ENCODE data around the gene FGFR3.

FGFR3 gene

GRCh38 chr4:1775731-1776500, 17.2 kb upstream of the FGFR3 start:
- peaks cover 35% of the 10 kb centered on the region for H3K27me3 ChIP-seq (ENCODE audit: control insufficient read depth, insufficient read depth, low read length)
- peaks cover 12% of the 10 kb centered on the region for H3K4me1 ChIP-seq (ENCODE audit: control insufficient read depth, insufficient read depth, low read length)
- H3K9me3 ChIP-seq (ENCODE audit: control insufficient read depth, low read length): no peaks in the 10 kb centered on the region
- H3K9ac ChIP-seq (ENCODE audit: low read length): no peak overlapping the region
- H3K4me3 ChIP-seq (ENCODE audit: low read length): no peak overlapping the region
- no peaks in the 10 kb centered on the region for H3K36me3 ChIP-seq (ENCODE audit: control insufficient read depth, insufficient read depth, low read length)

- Histone ChIP-seq H3K9ac (ENCODE audit: low read length) (no peak overlapping the region), H3K36me3 (ENCODE audit: control insufficient read depth, insufficient read depth, low read length) (no peaks in the 10 kb centered on the region), H3K27me3 (ENCODE audit: control insufficient read depth, insufficient read depth, low read length) (peaks cover 31% of the 10 kb centered on the region), H3K9me3 (ENCODE audit: control insufficient read depth, low read length) (no peaks in the 10 kb centered on the region), H3K4me3 (ENCODE audit: low read length) (no peak overlapping the region), H3K4me1 (ENCODE audit: control insufficient read depth, insufficient read depth, low read length) (peaks cover 12% of the 10 kb centered on the region)
These were observed 16.5 kb upstream of the FGFR3 start for GRCh38 chr4:1776521-1777161.

GRCh38 chr4:1777822-1778641, 15.1 kb upstream of the FGFR3 start:
- Histone ChIP-seq H3K4me1 (ENCODE audit: control insufficient read depth, insufficient read depth, low read length) (peaks cover 1% of the 10 kb centered on the region), H3K9ac (ENCODE audit: low read length) (no peak overlapping the region), H3K27me3 (ENCODE audit: control insufficient read depth, insufficient read depth, low read length) (peaks cover 19% of the 10 kb centered on the region), H3K36me3 (ENCODE audit: control insufficient read depth, insufficient read depth, low read length) (no peaks in the 10 kb centered on the region), H3K4me3 (ENCODE audit: low read length) (no peak overlapping the region), H3K9me3 (ENCODE audit: control insufficient read depth, low read length) (no peaks in the 10 kb centered on the region)

GRCh38 chr4:1778642-1779392, 14.3 kb upstream of the FGFR3 start:
- Histone ChIP-seq H3K4me1 (ENCODE audit: control insufficient read depth, insufficient read depth, low read length) (no peaks in the 10 kb centered on the region), H3K27me3 (ENCODE audit: control insufficient read depth, insufficient read depth, low read length) (peaks cover 18% of the 10 kb centered on the region), H3K4me3 (ENCODE audit: low read length) (no peak overlapping the region), H3K9me3 (ENCODE audit: control insufficient read depth, low read length) (no peaks in the 10 kb centered on the region), H3K36me3 (ENCODE audit: control insufficient read depth, insufficient read depth, low read length) (no peaks in the 10 kb centered on the region), H3K9ac (ENCODE audit: low read length) (no peak overlapping the region)

- H3K4me3 ChIP-seq (ENCODE audit: low read length): no peak overlapping the region
- H3K9ac ChIP-seq (ENCODE audit: low read length): no peak overlapping the region
- H3K4me1 ChIP-seq (ENCODE audit: control insufficient read depth, insufficient read depth, low read length): peaks cover 4% of the 10 kb centered on the region
These were observed 13.3 kb upstream of the FGFR3 start for GRCh38 chr4:1779588-1780382.

GRCh38 chr4:1780435-1780834, 12.7 kb upstream of the FGFR3 start:
- H3K27me3 ChIP-seq (ENCODE audit: control insufficient read depth, insufficient read depth, low read length): peaks cover 13% of the 10 kb centered on the region
- peaks cover 10% of the 10 kb centered on the region for H3K4me1 ChIP-seq (ENCODE audit: control insufficient read depth, insufficient read depth, low read length)
- no peak overlapping the region for H3K9ac ChIP-seq (ENCODE audit: low read length)
- no peaks in the 10 kb centered on the region for H3K36me3 ChIP-seq (ENCODE audit: control insufficient read depth, insufficient read depth, low read length)
- no peaks in the 10 kb centered on the region for H3K9me3 ChIP-seq (ENCODE audit: control insufficient read depth, low read length)
- H3K4me3 ChIP-seq (ENCODE audit: low read length): no peak overlapping the region

More at GRCh38 chr4:1779588-1780382, 13.3 kb upstream of the FGFR3 start:
- Histone ChIP-seq H3K27me3 (ENCODE audit: control insufficient read depth, insufficient read depth, low read length) (peaks cover 13% of the 10 kb centered on the region), H3K36me3 (ENCODE audit: control insufficient read depth, insufficient read depth, low read length) (no peaks in the 10 kb centered on the region), H3K9me3 (ENCODE audit: control insufficient read depth, low read length) (no peaks in the 10 kb centered on the region)

- no peaks in the 10 kb centered on the region for H3K9me3 ChIP-seq (ENCODE audit: control insufficient read depth, low read length)
- no peak overlapping the region for H3K9ac ChIP-seq (ENCODE audit: low read length)
- H3K4me1 ChIP-seq (ENCODE audit: control insufficient read depth, insufficient read depth, low read length): peaks cover 14% of the 10 kb centered on the region
- no peak overlapping the region for H3K4me3 ChIP-seq (ENCODE audit: low read length)
- H3K36me3 ChIP-seq (ENCODE audit: control insufficient read depth, insufficient read depth, low read length): no peaks in the 10 kb centered on the region
- H3K27me3 ChIP-seq (ENCODE audit: control insufficient read depth, insufficient read depth, low read length): peaks cover 6% of the 10 kb centered on the region
These were observed 10.1 kb upstream of the FGFR3 start for GRCh38 chr4:1783015-1783414.

- Histone ChIP-seq H3K36me3 (ENCODE audit: control insufficient read depth, insufficient read depth, low read length) (no peaks in the 10 kb centered on the region), H3K4me1 (ENCODE audit: control insufficient read depth, insufficient read depth, low read length) (peaks cover 14% of the 10 kb centered on the region), H3K9ac (ENCODE audit: low read length) (no peak overlapping the region), H3K27me3 (ENCODE audit: control insufficient read depth, insufficient read depth, low read length) (peaks cover 2% of the 10 kb centered on the region), H3K9me3 (ENCODE audit: control insufficient read depth, low read length) (no peaks in the 10 kb centered on the region), H3K4me3 (ENCODE audit: low read length) (no peak overlapping the region)
These were observed 9.1 kb upstream of the FGFR3 start for GRCh38 chr4:1783970-1784369.

- Histone ChIP-seq H3K4me1 (ENCODE audit: control insufficient read depth, insufficient read depth, low read length) (peaks cover 14% of the 10 kb centered on the region), H3K4me3 (ENCODE audit: low read length) (no peak overlapping the region), H3K27me3 (ENCODE audit: control insufficient read depth, insufficient read depth, low read length) (peaks cover 2% of the 10 kb centered on the region), H3K36me3 (ENCODE audit: control insufficient read depth, insufficient read depth, low read length) (no peaks in the 10 kb centered on the region), H3K9me3 (ENCODE audit: control insufficient read depth, low read length) (no peaks in the 10 kb centered on the region), H3K9ac (ENCODE audit: low read length) (no peak overlapping the region)
These were observed 8.7 kb upstream of the FGFR3 start for GRCh38 chr4:1784395-1784788.

GRCh38 chr4:1784789-1785591, 8.1 kb upstream of the FGFR3 start:
- no peaks in the 10 kb centered on the region for H3K9me3 ChIP-seq (ENCODE audit: control insufficient read depth, low read length)
- H3K36me3 ChIP-seq (ENCODE audit: control insufficient read depth, insufficient read depth, low read length): no peaks in the 10 kb centered on the region
- H3K4me3 ChIP-seq (ENCODE audit: low read length): no peak overlapping the region
- H3K27me3 ChIP-seq (ENCODE audit: control insufficient read depth, insufficient read depth, low read length): peaks cover 2% of the 10 kb centered on the region
- H3K4me1 ChIP-seq (ENCODE audit: control insufficient read depth, insufficient read depth, low read length): peaks cover 14% of the 10 kb centered on the region
- H3K9ac ChIP-seq (ENCODE audit: low read length): peak overlapping the region; percentile 43

Measured in mucosa of stomach (tissue), 1 donor.